OCI-LY1 (cell line): ENCODE data around the gene FAHD1.

Experiments used
- CTCF ChIP-seq: fragments of 200-600 bp; sonication (generic), shearing (Covaris generic); IDR thresholded peaks from 2 replicates; pipeline ENCODE4 v1.5.1; 2017; ENCODE audit warnings: mild to moderate bottlenecking, antibody characterized with exemption, low read length, moderate library complexity, mixed read lengths
- EZH2 ChIP-seq: fragments of 200-600 bp; sonication (generic), shearing (Covaris generic); IDR thresholded peaks from 2 replicates; pipeline ENCODE4 v1.8.0; 2017; ENCODE audit warnings: borderline replicate concordance, mixed run types, mild to moderate bottlenecking, antibody characterized with exemption, low read length, moderate library complexity, mixed read lengths

DNA sequence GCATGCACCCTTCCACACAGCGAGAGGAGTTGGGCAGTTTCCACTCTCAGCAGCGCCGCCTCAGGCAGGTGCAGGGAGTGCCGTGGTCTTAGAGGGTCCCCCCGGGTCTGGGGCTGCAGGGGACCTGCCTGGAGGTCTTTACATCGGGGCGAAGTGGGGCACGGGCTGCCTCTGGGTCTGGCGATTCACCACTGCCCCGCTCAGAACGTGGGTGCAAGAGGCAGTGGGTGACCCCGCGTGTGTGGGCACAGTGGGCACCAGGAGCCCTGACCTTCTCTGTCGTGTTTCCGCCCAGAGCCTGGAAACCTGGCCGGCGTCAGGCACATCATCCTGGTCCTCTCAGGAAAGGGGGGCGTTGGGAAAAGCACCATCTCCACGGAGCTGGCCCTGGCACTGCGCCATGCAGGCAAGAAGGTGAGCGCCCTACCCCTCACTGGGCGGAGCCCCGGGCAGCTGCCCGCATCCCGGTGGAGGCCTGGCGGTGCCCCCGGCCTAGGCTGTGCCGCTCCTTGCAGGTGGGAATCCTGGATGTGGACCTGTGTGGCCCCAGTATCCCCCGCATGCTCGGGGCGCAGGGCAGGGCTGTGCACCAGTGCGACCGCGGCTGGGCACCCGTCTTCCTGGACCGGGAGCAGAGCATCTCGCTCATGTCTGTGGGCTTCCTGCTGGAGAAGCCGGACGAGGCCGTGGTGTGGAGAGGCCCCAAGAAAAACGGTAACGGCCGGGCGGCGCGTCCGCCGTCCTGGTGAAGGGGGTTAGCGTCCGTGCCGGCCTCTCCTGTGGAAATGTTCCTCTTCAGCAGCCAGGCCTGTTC, 40.6 kb upstream of the FAHD1 start:
- TF ChIP-seq CTCF (no peak), EZH2 (no peak)
